Measurements from ENCODE around the gene MPZL1.

MPZL1 gene

GRCh38 chr1:167695756-167696561, 25.8 kb upstream of the MPZL1 start:
- DNase-seq: no peak

DNA sequence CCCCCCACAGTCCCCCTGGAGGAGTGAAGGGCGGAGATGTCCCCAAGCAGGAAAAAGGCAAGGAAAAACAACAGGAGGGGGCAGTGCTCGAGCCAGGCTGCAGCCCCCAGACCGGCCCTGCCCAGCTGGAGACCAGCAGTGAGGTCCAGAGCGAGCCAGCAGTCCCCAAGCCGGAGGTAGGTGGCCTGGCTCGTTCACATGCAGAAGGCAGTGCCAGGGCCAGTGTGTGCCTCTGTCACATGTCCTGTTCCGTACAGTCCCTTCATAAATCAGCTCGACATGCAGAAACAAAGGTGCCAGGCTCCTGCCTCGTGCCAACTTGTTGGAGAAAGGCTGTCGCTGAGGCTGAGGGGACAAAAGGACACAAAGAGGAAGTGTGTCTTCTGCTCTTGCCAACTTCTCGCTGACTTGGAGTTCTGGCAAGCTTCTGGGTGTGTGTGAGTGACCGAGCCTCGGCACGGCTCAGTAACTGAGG, 24.1 kb upstream of the MPZL1 start:
- DNase-seq: no peak

DNA sequence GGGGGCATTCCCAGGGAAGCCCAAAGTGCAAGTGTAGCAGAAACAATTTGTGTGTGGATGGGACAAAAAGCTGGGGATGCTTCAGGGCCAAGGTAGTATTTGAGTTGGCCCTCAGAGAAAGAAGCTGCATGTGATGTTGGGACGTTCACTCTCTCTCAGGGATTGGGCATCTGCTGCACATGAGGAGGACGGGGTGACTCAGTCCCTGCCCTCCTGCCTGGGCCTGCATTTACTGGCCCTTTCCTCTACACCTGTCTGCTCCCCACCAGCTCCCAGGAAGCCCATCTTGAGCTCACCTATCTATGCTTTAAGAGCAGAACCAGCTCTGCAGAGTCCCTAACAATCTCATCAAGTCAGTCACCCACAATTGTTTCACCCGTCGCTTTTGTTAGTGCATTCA, 23.5 kb upstream of the MPZL1 start:
- no peak for DNase-seq

DNA sequence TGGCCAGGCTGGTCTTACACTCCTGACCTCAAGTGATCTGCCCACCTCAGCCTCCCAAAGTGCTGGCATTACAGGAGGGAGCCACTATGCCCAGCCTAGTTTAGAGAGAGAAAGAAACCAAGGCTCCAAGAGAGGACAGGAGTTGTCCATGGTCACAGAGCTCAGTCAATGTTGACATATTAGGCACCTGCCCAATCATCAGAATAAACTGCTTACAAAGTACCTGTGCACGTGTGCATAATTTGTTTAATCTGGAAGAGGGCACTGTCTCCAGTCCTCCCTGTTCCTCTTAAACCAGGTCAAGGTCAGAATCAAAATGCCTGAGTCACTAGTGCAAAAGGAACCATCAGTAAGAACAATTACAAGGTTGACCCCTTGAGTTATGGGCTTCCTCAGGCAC, 20.3 kb upstream of the MPZL1 start:
- DNase-seq: no peak

- no peak for DNase-seq
Observed at GRCh38 chr1:167703557-167703956, 18.2 kb upstream of the MPZL1 start.

DNA sequence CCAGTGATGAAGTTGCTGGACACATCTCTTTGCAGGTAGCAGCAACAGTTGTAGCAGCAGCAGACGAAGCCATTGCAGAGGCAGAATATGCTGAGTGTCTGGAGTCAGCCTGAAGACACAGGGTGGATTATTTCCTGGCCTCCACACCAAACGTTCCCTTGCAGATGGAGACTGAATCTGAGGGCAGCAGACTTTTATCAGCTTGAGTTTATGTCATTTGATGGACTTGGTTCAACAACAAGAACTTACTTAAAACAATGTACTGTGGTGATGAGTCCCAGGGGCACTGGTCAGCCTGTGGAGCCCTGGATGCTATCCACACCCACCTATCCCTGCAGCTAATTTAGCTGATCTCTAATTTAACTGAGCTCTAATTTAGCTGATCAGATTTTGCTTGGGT, 17.1 kb upstream of the MPZL1 start:
- no peak for DNase-seq

DNA sequence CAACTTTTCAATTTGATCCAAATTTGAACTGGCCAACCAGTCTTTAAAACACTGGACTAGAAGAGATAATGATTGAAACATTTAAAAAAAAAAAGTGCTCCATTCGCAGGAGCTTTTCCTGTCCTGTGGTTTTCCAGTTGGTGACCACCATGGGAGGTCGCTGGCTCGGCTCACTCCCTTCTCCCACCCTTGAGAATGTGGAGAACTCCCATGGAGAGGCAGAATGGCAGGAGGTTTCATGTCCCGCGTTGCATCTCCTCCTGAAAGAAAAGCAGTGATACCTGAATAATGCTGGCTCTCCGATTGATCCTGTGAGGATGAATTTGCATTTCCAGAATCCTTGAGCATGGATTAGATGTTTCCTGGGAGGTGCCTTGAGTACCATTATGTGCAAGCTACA, 16.5 kb upstream of the MPZL1 start:
- DNase-seq: no peak

DNA sequence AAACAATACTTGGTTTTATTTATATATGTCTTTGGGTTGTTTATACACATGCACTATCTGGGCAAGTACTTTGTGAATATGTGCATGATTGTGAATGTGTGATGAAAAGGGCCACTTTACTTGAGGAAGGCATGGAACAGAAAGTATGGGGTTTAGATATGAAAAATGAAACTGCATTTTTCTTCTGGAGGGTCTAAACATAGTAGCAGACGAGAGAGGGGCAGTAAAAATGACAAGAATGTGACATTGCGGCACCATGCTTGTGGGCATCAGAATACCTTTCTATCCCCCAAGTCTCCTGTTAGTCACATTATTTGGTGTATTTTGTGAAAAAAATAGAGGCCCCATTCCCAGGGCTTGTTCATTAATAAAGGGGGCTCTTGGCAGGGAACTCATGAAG, 15.4 kb upstream of the MPZL1 start:
- DNase-seq: no peak

- no peak for DNase-seq
Observed at GRCh38 chr1:167706931-167707877, 14.6 kb upstream of the MPZL1 start.

GRCh38 chr1:167707942-167708341, 13.8 kb upstream of the MPZL1 start:
- no peak for DNase-seq

- no peak for DNase-seq
Observed at GRCh38 chr1:167708940-167709389, 12.8 kb upstream of the MPZL1 start.

DNA sequence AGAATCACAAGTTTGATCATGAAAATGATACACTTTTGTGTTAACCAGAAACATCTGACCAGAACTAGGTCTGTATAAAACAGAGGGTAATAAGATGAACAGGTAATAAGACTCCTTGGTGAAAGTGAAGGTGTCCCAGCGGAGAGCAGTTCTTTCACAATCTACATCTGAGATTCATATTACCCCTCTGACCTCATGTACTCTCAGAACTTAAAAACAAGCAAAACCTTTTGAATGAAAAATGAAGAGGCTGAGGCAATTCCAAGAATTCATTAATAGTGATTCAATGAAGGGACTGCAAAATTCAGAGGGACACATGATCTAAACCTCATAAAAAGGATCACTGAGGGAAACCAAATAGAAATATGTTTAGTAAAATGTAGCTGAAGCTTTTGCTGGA, 10.9 kb upstream of the MPZL1 start:
- DNase-seq: no peak

GRCh38 chr1:167711797-167712196, 10.0 kb upstream of the MPZL1 start:
- DNase-seq: no peak

DNA sequence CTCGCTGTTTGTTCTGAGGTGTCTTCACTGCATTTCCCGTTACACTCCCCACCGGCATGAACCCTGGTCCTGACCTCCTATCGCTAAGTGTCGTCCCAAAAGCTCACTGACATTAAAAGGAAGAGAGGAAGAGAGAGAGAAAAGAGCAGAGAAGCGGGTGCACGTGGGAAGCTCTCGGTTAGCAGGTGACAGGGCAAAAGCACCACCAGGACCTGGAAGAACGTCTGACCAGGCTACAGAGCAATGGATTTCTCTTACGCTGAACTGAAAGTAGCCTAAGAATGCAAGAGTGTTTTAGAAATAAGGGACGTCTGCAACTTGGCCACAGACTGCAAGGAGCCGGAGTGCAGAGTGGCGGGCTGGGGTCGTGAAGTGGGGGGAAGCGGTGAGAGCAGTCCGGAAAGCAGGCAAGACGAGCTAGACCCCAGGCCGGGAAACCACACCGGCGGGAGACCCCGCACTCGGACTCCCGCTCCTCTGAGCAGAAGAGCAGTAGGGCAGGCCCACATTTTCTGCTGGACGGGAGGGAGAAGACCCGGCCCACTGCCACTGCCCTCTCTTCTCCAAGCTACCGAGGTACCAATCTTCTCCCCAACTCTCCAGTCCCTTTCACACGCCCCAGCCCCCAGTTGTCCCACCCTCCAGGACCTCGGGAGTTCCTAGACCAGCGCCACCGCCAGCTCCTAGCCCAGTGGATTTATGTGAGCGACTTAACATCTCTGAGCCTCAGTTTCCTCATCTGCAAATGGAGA, 8.3 kb upstream of the MPZL1 start:
- no peak for DNase-seq

GRCh38 chr1:167714098-167714438, 7.7 kb upstream of the MPZL1 start:
- no peak for DNase-seq

DNA sequence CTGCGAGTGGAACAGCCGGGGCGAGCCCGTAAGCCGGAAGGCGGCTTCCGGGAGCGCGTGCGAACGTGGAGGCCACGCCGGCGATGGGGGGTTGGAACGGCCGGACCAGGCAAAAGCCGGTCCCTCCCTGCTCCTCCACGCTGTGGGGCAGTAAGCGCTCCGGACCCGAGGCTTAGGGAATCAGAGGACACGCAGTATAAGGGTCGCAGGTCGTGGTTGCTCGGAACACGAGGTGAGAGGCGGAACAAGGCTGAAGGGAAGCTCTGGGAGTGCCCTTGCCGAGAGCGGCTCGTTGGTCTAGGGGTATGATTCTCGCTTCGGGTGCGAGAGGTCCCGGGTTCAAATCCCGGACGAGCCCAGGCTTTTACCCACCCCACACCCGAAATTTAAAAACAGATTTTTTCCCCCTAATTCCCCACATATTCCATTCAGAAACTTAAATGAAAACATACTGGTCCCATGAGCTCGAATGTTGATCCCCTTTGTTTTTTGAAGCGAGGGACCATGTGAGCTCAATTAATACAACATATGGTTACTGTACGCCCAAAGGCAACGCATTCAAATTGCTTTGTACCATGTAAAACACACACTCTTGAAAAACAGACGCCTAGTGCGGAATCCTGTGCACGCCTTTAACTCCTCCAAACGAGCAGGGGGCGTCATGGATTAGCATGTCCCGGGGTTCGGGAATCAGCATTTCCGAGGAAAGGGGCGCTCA, 7.2 kb upstream of the MPZL1 start:
- DNase-seq: peak; percentile 90

- peak; percentile 94 for DNase-seq
Observed at GRCh38 chr1:167715157-167715999, 6.4 kb upstream of the MPZL1 start.

DNA sequence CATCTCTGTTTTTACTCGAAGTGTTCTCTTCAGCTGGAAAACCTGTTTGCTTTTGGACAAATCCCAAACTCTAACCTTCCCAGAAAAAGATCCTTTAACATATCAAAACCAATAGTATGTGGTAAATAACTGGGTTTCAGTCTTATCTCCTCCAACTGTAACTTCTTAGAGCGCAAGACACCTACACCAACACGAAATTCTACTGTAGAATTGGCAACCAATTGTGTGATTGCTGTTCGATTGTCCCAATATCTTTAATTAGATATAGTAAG, 5.8 kb upstream of the MPZL1 start:
- DNase-seq: peak; percentile 75

GRCh38 chr1:167717351-167717750, 4.4 kb upstream of the MPZL1 start:
- DNase-seq: no peak

- no peak for DNase-seq
Observed at GRCh38 chr1:167718914-167719691, 2.7 kb upstream of the MPZL1 start.
